Esophagus (tissue), 2 donors: ENCODE results near the gene DHDDS. TPM values are rescaled to one million over a fixed set of nuclear protein-coding genes. Genes with fewer than 3 reads are reported as not detected.

ENCODE experiments used
- H3K27ac ChIP-seq, 2 donors: one replicate each; pipeline ENCODE4 v1.5.1; 2013; ENCODE audit warnings: low read depth in 2 of 2, mild to moderate bottlenecking in 2 of 2, inconsistent platforms in 1 of 2, low read length in 1 of 2, moderate library complexity in 1 of 2
- H3K27me3 ChIP-seq, 2 donors: one replicate each; pipeline ENCODE4 v1.6.1; 2013; ENCODE audit warnings: low read length in 2 of 2, control low read depth in 1 of 2, mild to moderate bottlenecking in 1 of 2; ENCODE audit not compliant: insufficient read depth in 2 of 2, control insufficient read depth in 1 of 2
- H3K36me3 ChIP-seq, 2 donors: one replicate each; pipeline ENCODE4 v1.6.1; 2013; ENCODE audit warnings: low read length in 1 of 2; ENCODE audit not compliant: control insufficient read depth in 2 of 2, insufficient read depth in 2 of 2
- H3K4me1 ChIP-seq, 2 donors: one replicate each; pipeline ENCODE4 v1.6.1; 2013; ENCODE audit warnings: low read length in 1 of 2; ENCODE audit not compliant: control insufficient read depth in 2 of 2, insufficient read depth in 2 of 2
- H3K4me3 ChIP-seq, 2 donors: one replicate each; pipeline ENCODE4 v1.5.1; 2013; ENCODE audit warnings: low read length in 2 of 2, mild to moderate bottlenecking in 2 of 2, low read depth in 1 of 2, moderate library complexity in 1 of 2
- H3K9me3 ChIP-seq, 2 donors: one replicate each; pipeline ENCODE4 v1.6.1; 2013; ENCODE audit warnings: mild to moderate bottlenecking in 2 of 2, low read depth in 1 of 2, low read length in 1 of 2, moderate library complexity in 1 of 2; ENCODE audit not compliant: control insufficient read depth in 2 of 2, insufficient read depth in 1 of 2
- WGBS, 2 donors: extraction: QIAGEN DNeasy Blood & Tissue Kit; methylation state at CpG; one replicate each; pipeline ENCODE4 v1.1.7; 2013; 5-methylcytosine and 5-hydroxymethylcytosine counted together
- polyA plus RNA-seq, 2 donors: library from polyadenylated mRNA; stranded (reverse); fragments of 200-250 nt; gene quantifications; one replicate each; pipeline ENCODE4 v1.2.3, GENCODE V29; 2013
- donor health status: healthy with polysubstance abuse.
- donor health status: Bipolar disorder and iron deficiency.

The DHDDS gene
- polyA plus RNA-seq, 2 donors = 22.6 to 29.3 TPM

- Histone ChIP-seq H3K27me3 (no peaks in the 10 kb centered on the region), H3K9me3 (no peaks in the 10 kb centered on the region), H3K36me3 (no peaks in the 10 kb centered on the region), H3K27ac (no peak overlapping the region), H3K4me1 (peaks cover 0 to 2% of the 10 kb centered on the region in 2 donors), H3K4me3 (no peak overlapping the region)
- 64 to 68% methylated on average over 3 of the region's 3 CpGs for WGBS, 2 donors
Observed at GRCh38 chr1:26401891-26402290, 30.2 kb upstream of the DHDDS start.

DNA sequence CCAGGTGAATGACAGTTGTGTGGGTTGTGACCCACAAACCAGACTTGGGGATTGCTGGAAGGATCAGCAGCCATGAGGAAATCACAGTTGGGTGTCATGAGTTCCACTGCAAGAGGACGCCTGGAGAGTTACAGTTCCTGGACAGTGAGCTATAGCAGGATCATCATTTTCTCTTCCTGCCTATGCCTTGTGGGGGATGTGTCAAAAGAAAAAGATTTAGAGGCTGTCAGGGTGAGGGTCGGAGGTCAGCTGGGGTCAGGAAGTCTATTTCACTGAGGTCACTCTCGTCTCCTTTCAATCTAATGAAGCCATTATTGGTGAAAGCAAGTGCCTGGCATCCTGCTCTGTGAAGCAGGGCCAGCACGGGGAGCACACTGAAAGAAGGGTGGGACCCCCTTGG is 28.5 kb upstream of the DHDDS start:
- Histone ChIP-seq H3K9me3 (no peaks in the 10 kb centered on the region), H3K27ac (no peak overlapping the region), H3K4me1 (peaks cover 0 to 2% of the 10 kb centered on the region in 2 donors), H3K27me3 (no peaks in the 10 kb centered on the region), H3K36me3 (no peaks in the 10 kb centered on the region), H3K4me3 (no peak overlapping the region)
- WGBS, 2 donors = 30 to 36% methylated on average over 4 of the region's 4 CpGs

GRCh38 chr1:26404641-26405040 is 27.5 kb upstream of the DHDDS start:
- Histone ChIP-seq H3K4me1 (peaks cover 0 to 8% of the 10 kb centered on the region in 2 donors), H3K36me3 (no peaks in the 10 kb centered on the region), H3K9me3 (no peaks in the 10 kb centered on the region), H3K27ac (no peak overlapping the region), H3K27me3 (peaks cover 0 to 5% of the 10 kb centered on the region in 2 donors), H3K4me3 (no peak overlapping the region)
- 69 to 77% methylated on average over 2 of the region's 2 CpGs for WGBS, 2 donors

GRCh38 chr1:26405281-26405915 is 26.7 kb upstream of the DHDDS start:
- Histone ChIP-seq H3K9me3 (no peaks in the 10 kb centered on the region), H3K27ac (no peak overlapping the region), H3K4me3 (no peak overlapping the region), H3K27me3 (peaks cover 0 to 12% of the 10 kb centered on the region in 2 donors), H3K36me3 (no peaks in the 10 kb centered on the region), H3K4me1 (peaks cover 0 to 9% of the 10 kb centered on the region in 2 donors)
- 75 to 78% methylated on average over 7 of the region's 7 CpGs for WGBS, 2 donors

DNA sequence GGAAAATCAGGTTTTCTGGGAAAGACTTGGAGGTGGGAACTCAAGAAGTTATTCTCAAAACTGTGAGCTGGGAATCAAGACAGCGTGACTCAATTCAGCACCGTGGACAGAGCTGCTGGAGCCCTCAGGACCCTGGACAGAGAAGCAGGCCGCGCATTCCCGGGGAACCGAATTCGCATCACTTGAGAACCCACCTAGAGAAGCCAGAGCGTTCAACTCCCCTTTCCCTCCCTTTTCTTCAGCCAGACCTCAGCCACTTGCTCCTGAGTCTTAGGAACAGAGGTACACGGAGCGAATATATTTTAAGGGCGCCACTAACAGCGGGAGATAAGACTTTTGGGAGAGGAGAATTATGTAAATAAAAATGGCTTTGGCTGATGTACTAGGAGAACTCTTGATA is 23.5 kb upstream of the DHDDS start:
- 1 to 5% methylated on average over 12 of the region's 12 CpGs for WGBS, 2 donors

DNA sequence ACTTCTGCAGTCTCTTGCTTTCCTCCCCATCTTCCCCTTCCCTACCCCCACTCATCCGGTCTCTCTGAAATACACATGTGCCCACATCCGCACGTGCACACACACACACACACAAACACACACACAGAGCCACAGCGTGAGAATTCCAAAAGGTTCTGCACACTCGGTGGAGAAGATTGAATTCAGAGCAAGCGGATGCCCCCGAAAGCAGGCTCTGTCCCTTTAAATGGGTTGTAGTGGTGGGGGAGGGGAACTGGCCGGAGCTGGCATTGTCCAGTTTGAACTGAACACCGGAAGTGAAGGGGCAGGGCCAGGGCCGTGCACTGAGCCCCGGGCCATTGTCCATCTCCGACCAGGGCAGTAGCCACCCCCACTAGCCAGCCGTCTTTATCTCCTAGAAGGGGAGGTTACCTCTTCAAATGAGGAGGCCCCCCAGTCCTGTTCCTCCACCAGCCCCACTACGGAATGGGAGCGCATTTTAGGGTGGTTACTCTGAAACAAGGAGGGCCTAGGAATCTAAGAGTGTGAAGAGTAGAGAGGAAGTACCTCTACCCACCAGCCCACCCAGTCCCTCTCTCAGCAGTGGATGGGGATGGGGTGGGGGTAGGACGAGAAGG is 22.8 kb upstream of the DHDDS start:
- WGBS, 2 donors = 4 to 5% methylated on average over 16 of the region's 16 CpGs
- H3K27me3 ChIP-seq = peaks cover 0 to 38% of the 10 kb centered on the region in 2 donors

More for the DNA sequence above, 23.5 kb upstream of the DHDDS start:
- Histone ChIP-seq H3K4me3 (no peak overlapping the region), H3K27me3 (peaks cover 0 to 38% of the 10 kb centered on the region in 2 donors), H3K36me3 (no peaks in the 10 kb centered on the region), H3K27ac (no peak overlapping the region), H3K4me1 (peaks cover 0 to 7% of the 10 kb centered on the region in 2 donors), H3K9me3 (peaks cover 0 to 4% of the 10 kb centered on the region in 2 donors)

GRCh38 chr1:26410706-26411623 is 21.2 kb upstream of the DHDDS start, which contains the start of gene LIN28A:
Gene LIN28A (plus strand): TSS chr1:26410817. CDS start chr1:26410892, 75 bp downstream.
- WGBS, 2 donors = 4% methylated on average over 63 to 70 of the region's 70 CpGs
- H3K4me3 ChIP-seq = no peak within 1 kb of the TSS
- H3K27ac ChIP-seq = no peak within 1 kb of the TSS

More for the DNA sequence above, 22.8 kb upstream of the DHDDS start:
- no peak overlapping the region for H3K27ac ChIP-seq
- H3K4me1 ChIP-seq = peaks cover 0 to 7% of the 10 kb centered on the region in 2 donors
- no peaks in the 10 kb centered on the region for H3K36me3 ChIP-seq
- peaks cover 0 to 4% of the 10 kb centered on the region in 2 donors for H3K9me3 ChIP-seq
- H3K4me3 ChIP-seq = no peak overlapping the region

GRCh38 chr1:26411624-26412074 is 20.5 kb upstream of the DHDDS start:
- Histone ChIP-seq H3K4me3 (no peak overlapping the region), H3K9me3 (peaks cover 0 to 4% of the 10 kb centered on the region in 2 donors), H3K27me3 (peaks cover 0 to 38% of the 10 kb centered on the region in 2 donors), H3K4me1 (peaks cover 0 to 7% of the 10 kb centered on the region in 2 donors), H3K27ac (no peak overlapping the region), H3K36me3 (no peaks in the 10 kb centered on the region)
- WGBS, 2 donors = 9 to 10% methylated on average over 20 of the region's 20 CpGs

More at GRCh38 chr1:26410706-26411623, 21.2 kb upstream of the DHDDS start, which contains the start of gene LIN28A:
- peaks cover 0 to 7% of the 10 kb centered on the region in 2 donors for H3K4me1 ChIP-seq
- peaks cover 0 to 38% of the 10 kb centered on the region in 2 donors for H3K27me3 ChIP-seq
- no peaks in the 10 kb centered on the region for H3K36me3 ChIP-seq
- H3K9me3 ChIP-seq = peaks cover 0 to 4% of the 10 kb centered on the region in 2 donors

- H3K4me1 ChIP-seq = peaks cover 0 to 7% of the 10 kb centered on the region in 2 donors
- H3K9me3 ChIP-seq = peaks cover 0 to 4% of the 10 kb centered on the region in 2 donors
- no peak overlapping the region for H3K27ac ChIP-seq
- 16 to 17% methylated on average over 9 of the region's 9 CpGs for WGBS, 2 donors
- H3K27me3 ChIP-seq = peaks cover 0 to 38% of the 10 kb centered on the region in 2 donors
- no peak overlapping the region for H3K4me3 ChIP-seq
- H3K36me3 ChIP-seq = no peaks in the 10 kb centered on the region
Observed at GRCh38 chr1:26412180-26412840, 19.8 kb upstream of the DHDDS start.
